ENCODE data around the gene SLC27A2.

SLC27A2 gene

DNA sequence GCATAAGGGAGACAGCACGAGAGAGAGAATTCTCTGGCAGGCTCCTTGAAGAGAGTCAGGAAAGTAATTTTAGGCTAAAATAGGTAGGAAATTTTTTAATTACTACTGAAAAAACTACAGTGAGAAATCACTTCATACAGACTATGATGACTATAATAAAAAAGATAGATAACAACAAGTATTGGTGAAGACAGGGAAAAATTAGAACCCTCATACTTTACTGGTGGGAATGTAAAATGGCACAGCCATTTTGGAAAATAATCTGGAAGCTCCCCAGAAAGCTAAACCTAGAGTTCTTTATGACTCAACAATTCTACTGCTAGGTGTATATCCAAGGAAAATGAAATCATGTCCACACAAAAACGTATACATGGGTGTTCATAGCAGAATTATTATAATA, 85.6 kb downstream of the SLC27A2 start:
- no peak overlapping the region for H3K27ac ChIP-seq
- no peak for TF ChIP-seq ZFX (IDR thresholded peaks at IDR 0.05; ENCODE audit: borderline replicate concordance)
- TF ChIP-seq, protein P1, sequence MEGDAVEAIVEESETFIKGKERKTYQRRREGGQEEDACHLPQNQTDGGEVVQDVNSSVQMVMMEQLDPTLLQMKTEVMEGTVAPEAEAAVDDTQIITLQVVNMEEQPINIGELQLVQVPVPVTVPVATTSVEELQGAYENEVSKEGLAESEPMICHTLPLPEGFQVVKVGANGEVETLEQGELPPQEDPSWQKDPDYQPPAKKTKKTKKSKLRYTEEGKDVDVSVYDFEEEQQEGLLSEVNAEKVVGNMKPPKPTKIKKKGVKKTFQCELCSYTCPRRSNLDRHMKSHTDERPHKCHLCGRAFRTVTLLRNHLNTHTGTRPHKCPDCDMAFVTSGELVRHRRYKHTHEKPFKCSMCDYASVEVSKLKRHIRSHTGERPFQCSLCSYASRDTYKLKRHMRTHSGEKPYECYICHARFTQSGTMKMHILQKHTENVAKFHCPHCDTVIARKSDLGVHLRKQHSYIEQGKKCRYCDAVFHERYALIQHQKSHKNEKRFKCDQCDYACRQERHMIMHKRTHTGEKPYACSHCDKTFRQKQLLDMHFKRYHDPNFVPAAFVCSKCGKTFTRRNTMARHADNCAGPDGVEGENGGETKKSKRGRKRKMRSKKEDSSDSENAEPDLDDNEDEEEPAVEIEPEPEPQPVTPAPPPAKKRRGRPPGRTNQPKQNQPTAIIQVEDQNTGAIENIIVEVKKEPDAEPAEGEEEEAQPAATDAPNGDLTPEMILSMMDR (IDR thresholded peaks at IDR 0.05), result no peak

DNA sequence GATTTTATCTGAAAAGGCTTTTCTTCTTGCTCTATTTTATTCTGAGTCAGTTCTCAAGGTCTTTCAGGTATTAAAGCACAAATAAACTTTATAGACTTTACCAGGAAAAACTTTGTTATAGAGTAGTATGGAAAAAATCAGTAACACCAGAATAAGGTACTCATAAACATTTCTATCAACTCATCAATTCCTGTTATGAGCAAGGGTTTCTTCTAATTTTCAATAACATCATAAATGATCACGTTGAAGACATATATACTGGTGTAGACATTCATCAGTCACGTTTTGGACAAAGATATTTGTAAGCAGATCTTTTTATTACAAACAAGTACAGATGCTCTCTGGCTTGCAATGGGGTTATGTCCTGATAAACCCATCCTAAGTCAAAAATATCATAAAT, 93.1 kb downstream of the SLC27A2 start:
- no peak overlapping the region for H3K27ac ChIP-seq
- TF ChIP-seq ZFX (IDR thresholded peaks at IDR 0.05; ENCODE audit: borderline replicate concordance), result no peak
- TF ChIP-seq, protein P1 (IDR thresholded peaks at IDR 0.05), result no peak

DNA sequence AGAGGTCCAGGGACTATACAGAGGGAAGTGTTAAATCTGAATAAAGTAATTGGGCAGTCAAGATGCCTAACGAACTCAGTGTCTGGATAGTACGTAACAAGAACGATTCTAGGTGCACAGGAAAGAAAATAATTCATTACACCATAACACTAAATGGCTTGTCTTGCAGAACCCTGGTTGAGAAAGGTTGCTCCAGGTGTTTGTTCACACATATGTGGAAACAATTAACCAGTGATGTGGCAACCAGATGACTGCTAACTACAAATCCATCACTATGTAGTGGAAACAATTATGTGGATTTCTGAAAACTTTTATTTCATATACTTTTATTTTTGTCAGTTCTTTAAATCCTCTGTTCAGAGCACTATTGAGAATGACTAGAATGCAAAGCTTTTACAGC, 93.9 kb downstream of the SLC27A2 start:
- TF ChIP-seq, protein P1 (IDR thresholded peaks at IDR 0.05), result no peak
- TF ChIP-seq ZFX (IDR thresholded peaks at IDR 0.05; ENCODE audit: borderline replicate concordance), result no peak
- no peak overlapping the region for H3K27ac ChIP-seq

DNA sequence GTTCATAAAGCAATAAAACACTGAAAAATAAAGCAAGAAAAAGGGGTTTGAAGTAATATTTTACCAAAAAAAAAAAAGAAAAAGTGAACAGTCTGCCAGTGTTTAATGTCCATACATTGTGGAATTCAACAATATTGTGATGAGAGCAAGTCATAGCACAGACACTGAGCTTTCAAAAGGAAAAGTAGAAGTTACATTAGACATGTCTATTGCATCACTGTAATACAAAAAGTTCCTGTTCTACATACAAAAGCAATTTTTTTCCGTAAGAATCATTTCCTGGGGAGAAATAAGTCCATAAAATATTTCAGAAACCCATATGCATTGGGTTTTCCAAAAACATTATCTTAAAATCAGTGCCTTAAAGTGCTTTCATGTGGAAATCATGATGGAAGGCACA, 95.4 kb downstream of the SLC27A2 start:
- no peak overlapping the region for H3K27ac ChIP-seq
- TF ChIP-seq, protein P1 (IDR thresholded peaks at IDR 0.05), result no peak
- no peak for TF ChIP-seq ZFX (IDR thresholded peaks at IDR 0.05; ENCODE audit: borderline replicate concordance)

DNA sequence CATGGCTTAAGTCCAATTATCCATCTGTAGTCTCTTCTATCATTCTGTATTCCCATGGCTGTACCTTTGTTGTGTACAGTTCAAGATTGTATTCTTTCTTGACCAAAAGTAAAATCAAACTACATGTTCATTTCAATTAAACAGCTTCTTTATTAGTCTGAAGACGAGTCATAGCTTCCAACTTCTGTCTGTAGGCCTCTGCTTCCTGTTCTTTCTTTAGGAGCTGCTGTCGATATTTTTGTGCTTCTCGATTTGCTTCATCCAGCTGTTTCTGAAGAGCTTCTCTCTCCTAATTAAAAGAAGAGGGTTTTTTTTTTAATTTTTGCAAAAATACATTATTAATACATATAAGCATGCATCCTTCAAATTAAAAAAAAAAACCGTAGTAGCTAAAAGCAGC, 96.5 kb downstream of the SLC27A2 start:
- TF ChIP-seq, protein P1 (IDR thresholded peaks at IDR 0.05), result no peak
- no peak for TF ChIP-seq ZFX (IDR thresholded peaks at IDR 0.05; ENCODE audit: borderline replicate concordance)
- no peak overlapping the region for H3K27ac ChIP-seq

DNA sequence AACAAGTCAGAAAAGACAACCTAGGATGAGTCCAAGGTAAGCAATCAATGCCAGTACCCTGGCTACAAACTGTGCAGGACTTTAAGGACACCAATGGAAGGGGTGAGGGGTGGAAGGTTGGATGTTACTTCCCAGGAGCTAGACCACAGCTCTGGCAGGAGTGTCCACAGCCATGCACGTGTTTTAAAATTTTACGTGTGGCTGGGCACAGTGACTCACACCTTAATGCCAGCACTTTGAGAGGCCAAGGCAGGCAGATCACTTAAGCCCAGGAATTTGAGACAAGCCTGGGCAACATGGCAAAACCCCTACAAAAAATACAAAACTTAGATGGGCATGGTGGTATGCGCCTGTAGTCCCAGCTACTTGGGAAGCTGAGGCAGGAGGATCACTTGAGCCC, 98.3 kb downstream of the SLC27A2 start:
- TF ChIP-seq, protein P1 (IDR thresholded peaks at IDR 0.05), result no peak
- no peak for TF ChIP-seq ZFX (IDR thresholded peaks at IDR 0.05; ENCODE audit: borderline replicate concordance)
- H3K27ac ChIP-seq, result no peak overlapping the region

DNA sequence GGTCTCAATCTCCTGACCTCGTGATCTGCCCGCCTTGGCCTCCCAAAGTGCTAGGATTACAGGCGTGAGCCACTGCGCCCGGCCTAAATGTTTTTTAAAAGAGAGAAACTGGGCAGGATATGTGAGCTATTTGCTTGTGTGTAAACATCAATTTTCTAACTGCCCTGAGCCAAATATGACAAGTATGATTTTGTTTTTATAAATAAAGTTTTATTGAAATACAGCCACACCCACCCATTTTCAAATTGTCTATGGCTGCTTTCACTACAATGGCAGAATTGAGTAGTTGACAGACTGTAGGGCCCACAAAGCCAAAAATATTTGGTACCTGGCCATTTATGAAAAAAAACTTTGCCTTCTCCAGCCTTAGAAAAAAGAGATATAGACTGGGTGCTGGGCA, 99.4 kb downstream of the SLC27A2 start:
- no peak overlapping the region for H3K27ac ChIP-seq
- no peak for TF ChIP-seq ZFX (IDR thresholded peaks at IDR 0.05; ENCODE audit: borderline replicate concordance)
- TF ChIP-seq, protein P1 (IDR thresholded peaks at IDR 0.05), result no peak

All from 22Rv1 (cell line).